Testis (tissue), 3 donors: ENCODE results near the gene NEK9. TPM values are rescaled to one million over a fixed set of nuclear protein-coding genes. Genes with fewer than 3 reads are reported as not detected.

Source experiments
- DNase-seq: peaks from one replicate; pipeline ENCODE4 v3.0.0-alpha.2; 2019
- H3K27ac ChIP-seq, 2 donors: fragments of 200-600 bp; sonication (generic); one replicate each; pipeline ENCODE4 v1.5.1; 2019
- H3K27me3 ChIP-seq: fragments of 200-600 bp; sonication (generic); one replicate; pipeline ENCODE4 v1.5.1; 2019
- H3K36me3 ChIP-seq: fragments of 200-600 bp; sonication (generic); one replicate; pipeline ENCODE4 v1.5.1; 2017; ENCODE audit warnings: low read depth; ENCODE audit errors: missing control alignments
- H3K4me1 ChIP-seq: fragments of 200-600 bp; sonication (generic); one replicate; pipeline ENCODE4 v1.5.1; 2019
- H3K4me3 ChIP-seq, 2 donors: fragments of 200-600 bp; sonication (generic); one replicate each; pipeline ENCODE4 v1.5.1; 2017 to 2019
- H3K9me3 ChIP-seq: fragments of 200-600 bp; sonication (generic); one replicate; pipeline ENCODE4 v1.5.1; 2017
- POLR2A ChIP-seq: fragments of 450-650 bp; IDR thresholded peaks from one replicate; pipeline ENCODE4 v1.6.1; 2017; ENCODE audit warnings: antibody characterized with exemption, mild to moderate bottlenecking, moderate library complexity
- WGBS, 2 donors: methylation state at CpG; one replicate each; pipeline ENCODE4 v1.1.5; 2018; 5-methylcytosine and 5-hydroxymethylcytosine counted together
- intact Hi-C: fragments of 100-400 bp; cut with DNase I; formaldehyde crosslinking; loops from one replicate; pipeline ENCODE4 v1.15.1; 2023; ENCODE audit warnings: low total_unique reads
- polyA plus RNA-seq: library from polyadenylated mRNA; stranded (reverse); fragments of 350-450 nt; fragmentation: Illumina TruSeq; extraction: RNeasy Lipid Tissue Mini Kit (QIAGEN cat#74804); gene quantifications from one replicate; pipeline ENCODE4 v1.2.3, GENCODE V29; 2014; ENCODE audit warnings: low read depth, low replicate concordance; ENCODE audit not compliant: insufficient read depth
- total RNA-seq, 2 donors: library from RNA; depleted of rRNA; stranded (reverse); fragments of >200 nt; gene quantifications; one replicate each; pipeline ENCODE4 v1.2.3, GENCODE V29; 2016
- TF ChIP-seq, protein P1 (sequence below), 3 experiments: fragments of 450-650 bp in 2 of 3; fragments of 200-600 bp in 1 of 3; sonication (generic) in 1 of 3; IDR thresholded peaks; one replicate each; pipeline ENCODE4 v1.5.1; 2016 to 2019; ENCODE audit warnings: antibody characterized with exemption in 3 of 3, mild to moderate bottlenecking in 2 of 3, moderate library complexity in 1 of 3

Gene NEK9
- total and polyA plus RNA-seq, 3 donors from 2014 or later, result 86.6 to 125 (median 120) TPM

DNA sequence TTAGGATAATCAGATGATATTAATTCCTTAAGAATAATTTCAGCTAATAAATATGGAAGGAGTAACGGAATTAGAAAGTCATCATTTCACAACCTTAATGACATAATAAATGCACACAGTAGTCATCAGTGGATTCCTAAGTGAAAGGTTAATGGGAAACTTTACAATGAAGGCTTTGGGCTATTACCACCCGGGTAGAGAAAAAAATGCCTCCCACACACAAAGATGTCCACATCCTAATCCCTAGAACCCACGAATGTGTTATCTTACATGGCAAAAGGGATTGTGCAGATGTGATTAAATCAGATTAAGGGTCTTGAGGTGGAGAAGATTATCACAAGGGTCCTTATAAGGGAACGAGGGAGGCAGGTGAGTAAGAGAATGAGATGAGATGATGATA lies 43.9 kb upstream of the NEK9 start:
- Histone ChIP-seq H3K36me3 (no peaks in the 10 kb centered on the region), H3K4me3 (no peak overlapping the region), H3K9me3 (no peaks in the 10 kb centered on the region), H3K4me1 (peaks cover 60% of the 10 kb centered on the region), H3K27ac (no peak overlapping the region), H3K27me3 (no peaks in the 10 kb centered on the region)
- intact Hi-C loops, result no loop called here
- TF ChIP-seq, protein P1, sequence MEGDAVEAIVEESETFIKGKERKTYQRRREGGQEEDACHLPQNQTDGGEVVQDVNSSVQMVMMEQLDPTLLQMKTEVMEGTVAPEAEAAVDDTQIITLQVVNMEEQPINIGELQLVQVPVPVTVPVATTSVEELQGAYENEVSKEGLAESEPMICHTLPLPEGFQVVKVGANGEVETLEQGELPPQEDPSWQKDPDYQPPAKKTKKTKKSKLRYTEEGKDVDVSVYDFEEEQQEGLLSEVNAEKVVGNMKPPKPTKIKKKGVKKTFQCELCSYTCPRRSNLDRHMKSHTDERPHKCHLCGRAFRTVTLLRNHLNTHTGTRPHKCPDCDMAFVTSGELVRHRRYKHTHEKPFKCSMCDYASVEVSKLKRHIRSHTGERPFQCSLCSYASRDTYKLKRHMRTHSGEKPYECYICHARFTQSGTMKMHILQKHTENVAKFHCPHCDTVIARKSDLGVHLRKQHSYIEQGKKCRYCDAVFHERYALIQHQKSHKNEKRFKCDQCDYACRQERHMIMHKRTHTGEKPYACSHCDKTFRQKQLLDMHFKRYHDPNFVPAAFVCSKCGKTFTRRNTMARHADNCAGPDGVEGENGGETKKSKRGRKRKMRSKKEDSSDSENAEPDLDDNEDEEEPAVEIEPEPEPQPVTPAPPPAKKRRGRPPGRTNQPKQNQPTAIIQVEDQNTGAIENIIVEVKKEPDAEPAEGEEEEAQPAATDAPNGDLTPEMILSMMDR (IDR thresholded peaks at IDR 0.05), result no peak
- no peak for TF ChIP-seq POLR2A
- DNase-seq, result no peak
- WGBS, 2 donors, result 59 to 68% methylated on average over 4 of the region's 4 CpGs

DNA sequence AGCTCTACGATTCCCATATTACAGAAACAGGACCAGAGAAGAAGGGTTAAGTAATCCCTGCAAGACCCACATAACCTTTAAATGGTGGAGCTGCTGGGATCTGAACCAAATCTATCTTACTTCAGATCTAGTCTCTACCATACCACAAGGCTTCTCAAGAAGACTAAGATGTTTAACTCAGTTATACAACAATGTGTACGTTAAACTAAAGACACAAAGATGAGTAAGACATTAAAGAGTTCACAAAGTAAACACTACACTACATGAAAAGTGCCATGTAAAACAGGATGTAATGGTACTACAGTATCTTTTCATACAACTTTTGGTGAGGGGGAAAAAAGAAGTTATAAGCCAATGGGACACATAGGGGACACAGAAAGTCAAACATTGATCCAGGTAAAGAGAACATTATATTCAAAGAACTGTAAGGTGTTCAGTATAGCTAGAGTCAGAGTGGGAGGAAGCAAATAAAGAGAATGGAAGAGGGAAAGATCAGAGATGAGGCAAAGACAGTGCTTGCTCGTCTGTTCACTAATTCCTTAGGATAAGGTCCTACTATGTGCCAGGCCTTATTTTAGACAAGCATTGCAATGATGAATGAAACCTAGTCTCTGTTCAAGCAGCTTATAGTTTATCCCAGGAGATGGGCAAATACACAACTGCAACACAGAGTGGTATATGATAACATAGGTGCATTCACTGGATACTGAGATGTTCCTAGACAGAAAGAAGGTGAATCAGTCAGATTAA lies 41.9 kb upstream of the NEK9 start:
- no peak for DNase-seq
- TF ChIP-seq, protein P1 (IDR thresholded peaks at IDR 0.05), result no peak
- no peak for TF ChIP-seq POLR2A
- H3K36me3 ChIP-seq, result no peaks in the 10 kb centered on the region
- no peak overlapping the region for H3K27ac ChIP-seq
- intact Hi-C loops, result no loop called here
- no peak overlapping the region for H3K4me3 ChIP-seq
- H3K4me1 ChIP-seq, result peaks cover 54% of the 10 kb centered on the region
- H3K27me3 ChIP-seq, result no peaks in the 10 kb centered on the region
- no peaks in the 10 kb centered on the region for H3K9me3 ChIP-seq
- 85 to 91% methylated on average over 3 of the region's 3 CpGs for WGBS, 2 donors

DNA sequence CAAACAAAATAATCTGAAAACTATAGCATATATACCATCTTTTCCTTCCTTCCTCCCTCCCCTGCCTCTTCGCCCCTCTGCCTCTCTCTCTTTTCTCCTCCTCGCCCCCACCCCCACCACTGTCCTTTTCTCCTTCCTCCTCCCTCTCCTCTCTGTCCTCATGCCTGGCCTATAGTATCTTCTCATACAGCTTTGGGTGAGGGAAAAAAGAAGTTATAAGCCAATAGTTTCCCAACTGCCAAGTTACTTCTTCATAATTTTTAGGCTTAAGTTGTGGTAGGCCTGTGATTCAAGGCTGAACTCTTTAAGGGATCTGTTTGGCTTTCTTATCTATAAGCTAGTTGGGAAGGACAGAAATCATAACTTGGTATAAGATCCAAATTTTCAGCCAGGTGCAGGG lies 40.5 kb upstream of the NEK9 start:
- DNase-seq, result no peak
- 72 to 86% methylated on average over 2 of the region's 2 CpGs for WGBS, 2 donors
- peaks cover 45% of the 10 kb centered on the region for H3K4me1 ChIP-seq
- TF ChIP-seq, protein P1 (IDR thresholded peaks at IDR 0.05), result no peak
- no peak for TF ChIP-seq POLR2A
- no peak overlapping the region for H3K4me3 ChIP-seq
- H3K27me3 ChIP-seq, result no peaks in the 10 kb centered on the region
- peak overlapping the region in 1 of 2 donors; percentile 24 for H3K27ac ChIP-seq
- H3K36me3 ChIP-seq, result no peaks in the 10 kb centered on the region
- no peaks in the 10 kb centered on the region for H3K9me3 ChIP-seq
- intact Hi-C loops, result no loop called here

DNA sequence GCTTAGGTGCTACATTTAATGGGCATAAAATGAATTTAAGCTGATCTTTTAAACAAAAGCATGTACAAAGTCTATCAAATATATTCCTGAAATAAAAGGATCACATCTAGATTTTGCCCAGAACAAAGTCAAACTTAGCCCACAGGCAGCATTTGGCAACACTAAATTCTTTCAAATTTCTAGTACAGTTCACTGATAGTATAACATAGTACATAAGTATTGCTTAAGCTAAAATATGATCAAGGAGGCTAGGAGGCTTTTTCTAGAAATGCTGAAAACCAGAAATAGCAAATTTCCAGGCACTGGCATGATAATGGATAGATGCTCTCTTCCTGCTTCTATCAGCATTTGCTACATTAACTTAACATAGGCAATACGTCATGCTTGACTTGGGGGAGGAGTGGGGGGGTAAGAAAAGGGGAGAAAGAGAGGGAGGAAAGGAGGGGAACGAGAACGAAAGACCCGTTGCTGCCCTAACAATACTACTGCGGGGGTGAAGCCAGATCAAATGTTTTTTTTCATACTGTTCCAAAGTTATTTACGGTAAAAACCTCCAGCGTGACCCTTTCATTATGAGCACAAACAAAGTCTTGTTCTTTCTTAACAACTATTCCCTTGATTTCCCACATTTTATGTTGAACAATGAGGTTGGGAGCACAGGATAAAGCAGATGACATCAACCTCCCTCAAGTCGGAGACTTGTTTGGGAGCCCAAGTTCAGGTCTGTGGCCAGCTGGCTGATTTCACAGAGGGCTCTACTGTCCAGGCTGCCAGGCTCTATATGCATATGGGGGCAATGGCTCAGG lies 38.9 kb upstream of the NEK9 start:
- H3K9me3 ChIP-seq, result no peaks in the 10 kb centered on the region
- 42 to 51% methylated on average over 8 of the region's 8 CpGs for WGBS, 2 donors
- no peaks in the 10 kb centered on the region for H3K27me3 ChIP-seq
- DNase-seq, result peak; percentile 62
- no peak for TF ChIP-seq POLR2A
- TF ChIP-seq, protein P1 (IDR thresholded peaks at IDR 0.05), result no peak
- intact Hi-C loops, result no loop called here
- H3K36me3 ChIP-seq, result no peaks in the 10 kb centered on the region
- H3K4me3 ChIP-seq, result no peak overlapping the region
- peak overlapping the region; percentile 61 to 75 for H3K27ac ChIP-seq
- H3K4me1 ChIP-seq, result peaks cover 51% of the 10 kb centered on the region
